ENCODE results near the gene PLP1. TPM values are rescaled to one million over a fixed set of nuclear protein-coding genes. Genes with fewer than 3 reads are reported as not detected.
"Not testable (repeated sequence)": the region's sequence is repeated elsewhere in the genome, so short reads cannot be mapped to it uniquely, and the experiment has no call there.

The PLP1 gene, protein sequence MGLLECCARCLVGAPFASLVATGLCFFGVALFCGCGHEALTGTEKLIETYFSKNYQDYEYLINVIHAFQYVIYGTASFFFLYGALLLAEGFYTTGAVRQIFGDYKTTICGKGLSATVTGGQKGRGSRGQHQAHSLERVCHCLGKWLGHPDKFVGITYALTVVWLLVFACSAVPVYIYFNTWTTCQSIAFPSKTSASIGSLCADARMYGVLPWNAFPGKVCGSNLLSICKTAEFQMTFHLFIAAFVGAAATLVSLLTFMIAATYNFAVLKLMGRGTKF
- not detected in 2 replicates for total RNA-seq (2014; rRNA removed; shearing (Covaris generic))

DNA sequence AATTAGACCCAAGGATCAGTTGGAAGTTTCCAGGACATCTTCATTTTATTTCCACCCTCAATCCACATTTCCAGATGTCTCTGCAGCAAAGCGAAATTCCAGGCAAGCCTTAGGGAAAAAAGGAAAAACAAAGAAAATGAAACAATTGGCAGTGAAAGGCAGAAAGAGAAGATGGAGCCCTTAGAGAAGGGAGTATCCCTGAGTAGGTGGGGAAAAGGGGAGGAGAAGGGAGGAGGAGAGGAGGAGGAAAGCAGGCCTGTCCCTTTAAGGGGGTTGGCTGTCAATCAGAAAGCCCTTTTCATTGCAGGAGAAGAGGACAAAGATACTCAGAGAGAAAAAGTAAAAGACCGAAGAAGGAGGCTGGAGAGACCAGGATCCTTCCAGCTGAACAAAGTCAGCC lies at the start of gene PLP1:
Gene PLP1, plus strand, starts transcription at position 295 of the 400 bp plus-strand sequence. CDS start 156 bp downstream, outside the sequence.
- DNase-seq (ENCODE audit: low spot score): no peak

- DNase-seq (ENCODE audit: low spot score): no peak
Measured at GRCh38 chrX:103727115-103727514, 49.5 kb upstream of the PLP1 start.

DNA sequence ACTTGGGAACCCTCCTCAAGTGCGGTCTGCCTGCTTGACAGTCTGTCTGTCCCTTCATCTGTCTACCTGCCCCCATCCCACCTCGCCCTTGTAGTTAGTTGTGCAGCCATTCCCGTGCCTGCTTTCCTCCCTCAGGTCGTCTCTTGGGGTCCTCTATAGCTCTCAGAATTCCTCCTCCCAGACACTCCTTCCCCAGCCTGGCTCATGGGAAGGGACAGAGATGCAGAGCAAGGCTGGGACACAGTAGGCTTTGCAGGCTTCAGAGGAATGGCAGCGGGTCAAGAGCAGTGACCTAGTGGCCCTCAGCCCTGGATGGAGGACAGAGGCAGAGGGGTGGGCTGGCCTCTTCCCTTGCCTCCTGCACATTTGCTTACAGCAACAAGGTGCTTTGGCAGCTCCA lies 47.6 kb upstream of the PLP1 start:
- DNase-seq (ENCODE audit: low spot score): no peak

- DNase-seq (ENCODE audit: low spot score): no peak
Measured at GRCh38 chrX:103730147-103730795, 46.4 kb upstream of the PLP1 start.

GRCh38 chrX:103730796-103731493 lies 45.7 kb upstream of the PLP1 start:
- peak; percentile 22 for DNase-seq (ENCODE audit: low spot score)

- no peak for DNase-seq (ENCODE audit: low spot score)
Measured at GRCh38 chrX:103733017-103733416, 43.6 kb upstream of the PLP1 start.

GRCh38 chrX:103734125-103734760 lies 42.4 kb upstream of the PLP1 start:
- no peak for DNase-seq (ENCODE audit: low spot score)

DNA sequence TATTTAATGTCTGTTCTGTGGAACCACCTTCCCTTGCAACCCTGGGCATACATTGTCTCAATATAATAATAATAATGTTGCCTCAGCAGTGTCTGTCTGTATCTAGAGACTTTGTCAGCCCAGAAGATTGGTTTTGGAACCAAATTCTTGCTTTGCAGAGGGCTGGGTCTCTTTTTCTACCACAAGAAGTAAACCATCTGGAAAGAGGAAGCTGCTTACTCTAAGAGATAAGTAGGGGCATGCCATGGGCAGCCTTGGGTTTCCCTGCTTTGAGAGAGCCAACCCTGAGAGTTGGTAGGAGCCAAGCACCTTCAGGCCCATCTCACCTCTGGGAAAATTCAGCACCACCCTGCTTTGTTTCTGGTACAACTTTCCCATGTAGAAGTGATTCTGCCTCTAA lies 38.9 kb upstream of the PLP1 start:
- DNase-seq (ENCODE audit: low spot score): no peak

GRCh38 chrX:103739421-103739820 lies 37.2 kb upstream of the PLP1 start:
- no peak for DNase-seq (ENCODE audit: low spot score)

DNA sequence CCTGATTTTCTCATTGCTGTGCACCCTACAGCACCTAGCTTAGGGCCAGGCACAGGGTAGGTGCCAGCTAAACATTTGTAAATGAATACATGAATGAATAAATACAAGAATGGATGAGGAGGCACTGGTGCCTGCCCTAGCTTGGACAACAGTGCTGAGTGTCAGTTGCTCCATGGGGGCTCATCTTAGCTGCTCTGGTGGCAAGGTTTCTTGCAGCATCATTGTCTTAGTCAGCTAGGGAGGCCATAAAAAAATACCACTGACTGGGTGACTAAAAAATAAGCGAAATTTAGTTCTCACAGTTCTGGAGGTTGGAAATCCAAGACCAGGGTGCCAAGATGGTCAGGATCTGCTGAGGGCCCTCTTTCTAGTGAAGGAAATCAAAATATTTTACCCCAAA lies 34.8 kb upstream of the PLP1 start:
- no peak for DNase-seq (ENCODE audit: low spot score)

DNA sequence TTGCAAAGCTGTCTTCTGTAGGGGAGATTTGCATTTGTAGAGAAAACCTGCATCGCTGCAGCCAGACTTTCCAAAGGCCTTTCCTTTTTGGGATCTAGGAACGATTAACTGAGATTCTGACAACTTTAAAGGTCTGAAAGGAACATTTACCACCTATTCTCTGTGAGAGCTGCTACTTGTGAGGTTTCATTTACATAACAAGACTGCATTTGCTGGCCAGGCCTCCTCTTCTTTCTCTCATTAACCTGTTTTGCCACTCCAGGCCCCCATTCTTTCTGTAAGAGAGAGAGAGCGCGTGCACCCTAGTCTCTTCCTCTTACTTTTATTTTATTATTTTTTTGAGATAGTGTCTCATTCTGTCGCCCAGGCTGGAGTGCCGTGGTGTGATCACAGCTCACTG lies 34.3 kb upstream of the PLP1 start:
- DNase-seq (ENCODE audit: low spot score): no peak

- no peak for DNase-seq (ENCODE audit: low spot score)
Measured at GRCh38 chrX:103747163-103747562, 29.5 kb upstream of the PLP1 start.

GRCh38 chrX:103754401-103754800 lies 22.2 kb upstream of the PLP1 start:
- DNase-seq (ENCODE audit: low spot score): no peak

GRCh38 chrX:103756736-103757135 lies 19.9 kb upstream of the PLP1 start:
- DNase-seq (ENCODE audit: low spot score): no peak

DNA sequence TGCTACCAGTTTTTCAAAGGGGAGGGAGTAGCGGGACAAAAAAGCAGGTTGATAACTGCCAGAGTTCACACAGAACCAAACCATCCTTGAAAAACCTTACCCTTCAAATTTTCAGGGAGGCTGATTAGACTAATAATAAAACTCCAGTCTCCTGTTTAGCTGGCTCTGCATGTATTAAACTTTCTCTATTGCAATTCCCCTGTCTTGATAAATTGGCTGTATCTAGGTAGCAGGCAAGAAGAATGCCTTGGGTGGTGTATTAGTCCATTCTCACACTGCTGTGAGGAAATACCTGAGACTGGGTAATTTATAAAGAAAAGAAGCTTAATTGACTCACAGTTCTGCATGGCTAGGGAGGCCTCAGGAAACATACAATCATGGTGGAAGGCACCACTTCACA lies 18.1 kb upstream of the PLP1 start:
- DNase-seq (ENCODE audit: low spot score): no peak

GRCh38 chrX:103763541-103763940 lies 13.1 kb upstream of the PLP1 start:
- not testable (repeated sequence) for DNase-seq (ENCODE audit: low spot score)

DNA sequence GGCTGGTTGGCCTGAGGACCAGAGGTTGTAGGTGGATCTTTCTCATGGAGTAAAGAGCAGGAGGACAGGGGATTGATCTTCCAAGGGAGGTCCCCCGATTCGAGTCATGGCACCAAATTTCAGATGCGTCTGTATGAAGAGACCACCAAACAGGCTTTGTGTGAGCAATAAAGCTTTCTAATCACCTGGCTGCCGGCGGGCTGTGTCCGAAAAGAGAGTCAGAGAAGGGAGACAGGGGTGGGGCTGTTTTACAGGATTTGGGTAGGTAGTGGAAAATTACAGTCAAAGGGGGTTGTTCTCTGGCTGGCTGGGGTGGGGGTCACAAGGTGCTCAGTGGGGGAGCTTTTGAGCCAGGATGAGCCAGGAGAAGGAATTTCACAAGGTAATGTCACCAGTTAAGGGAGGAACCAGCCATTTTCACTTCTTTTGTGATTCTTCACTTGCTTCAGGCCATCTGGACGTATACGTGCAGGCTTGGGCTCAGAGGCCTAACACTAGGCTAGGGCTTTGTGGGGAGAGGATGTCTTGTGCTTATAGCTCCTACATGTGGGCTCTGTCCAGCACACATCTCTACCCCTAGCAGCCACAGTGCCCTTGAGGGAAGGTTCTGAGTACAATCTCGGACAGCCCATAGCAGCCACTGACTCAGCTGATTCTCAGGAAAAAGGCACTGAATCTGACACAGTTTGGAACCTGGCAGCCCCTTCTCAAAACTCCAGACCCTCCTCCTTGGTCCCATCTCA lies 9.7 kb upstream of the PLP1 start:
- DNase-seq (ENCODE audit: low spot score): not testable (repeated sequence)

GRCh38 chrX:103773445-103773844 lies 3.2 kb upstream of the PLP1 start:
- no peak for DNase-seq (ENCODE audit: low spot score)

DNA sequence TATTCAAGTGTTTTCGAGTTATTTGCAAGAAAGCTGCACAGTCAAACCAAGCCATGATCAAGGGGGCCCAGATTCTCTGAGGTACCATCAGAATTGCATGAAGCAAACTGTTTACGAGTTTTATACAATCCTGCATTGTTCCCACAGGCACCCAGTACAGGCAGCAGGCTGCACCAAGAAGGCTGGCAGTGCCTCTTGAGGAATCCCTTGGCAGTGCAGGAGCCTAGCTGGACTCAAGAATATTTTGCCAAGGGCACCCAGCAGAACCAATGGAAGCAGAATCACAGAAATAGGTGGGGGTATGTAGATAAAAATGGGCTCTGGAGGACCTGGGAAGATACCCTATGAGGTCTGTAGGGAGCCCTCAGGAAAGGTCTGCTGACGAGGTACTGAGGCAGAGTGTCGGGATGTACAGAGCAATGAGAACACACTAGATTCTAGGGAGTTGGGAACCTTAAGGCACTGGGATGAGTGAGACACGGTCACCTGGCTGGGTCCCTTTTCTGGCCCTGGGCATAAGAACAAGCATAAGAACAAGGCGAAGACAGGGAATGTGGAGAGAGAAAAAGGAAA lies 2.5 kb upstream of the PLP1 start:
- DNase-seq (ENCODE audit: low spot score): peak; percentile 2

GRCh38 chrX:103779141-103779789 lies 2.6 kb downstream of the PLP1 start:
- DNase-seq (ENCODE audit: low spot score): no peak

Measured in A172 (cell line).